Measurements from ENCODE around the gene SNAP25. TPM values are rescaled to one million over a fixed set of nuclear protein-coding genes. Genes with fewer than 3 reads are reported as not detected.

SNAP25 gene
- total and polyA plus RNA-seq, 9 donors: 5.1 to 19.8 (median 11.3) TPM

GRCh38 chr20:10255846-10256245 lies 37.2 kb downstream of the SNAP25 start:
- Histone ChIP-seq H3K9me3 (no peaks in the 10 kb centered on the region), H3K4me3 (no peak overlapping the region), H3K4me1 (ENCODE audit: insufficient read depth) (no peaks in the 10 kb centered on the region), H3K36me3 (no peaks in the 10 kb centered on the region), H3K27ac (no peak overlapping the region), H3K27me3 (no peaks in the 10 kb centered on the region)
- WGBS, 3 donors: 49 to 57% (median 51%) methylated on average over 1 of the region's 1 CpG
- no peak for DNase-seq
- TF ChIP-seq POLR2A (IDR thresholded peaks at IDR 0.05): no peak
- no peak for TF ChIP-seq CTCF (IDR thresholded peaks at IDR 0.05)
- TF ChIP-seq EP300 (IDR thresholded peaks at IDR 0.05): no peak
- intact Hi-C loops (cut with DNase I): no loop called here

GRCh38 chr20:10259166-10259565 lies 40.5 kb downstream of the SNAP25 start:
- intact Hi-C loops (cut with DNase I): no loop called here
- DNase-seq: no peak
- H3K36me3 ChIP-seq: no peaks in the 10 kb centered on the region
- H3K9me3 ChIP-seq: no peaks in the 10 kb centered on the region
- no peak overlapping the region for H3K27ac ChIP-seq
- TF ChIP-seq EP300 (IDR thresholded peaks at IDR 0.05) (no peak), POLR2A (IDR thresholded peaks at IDR 0.05) (no peak), CTCF (IDR thresholded peaks at IDR 0.05) (no peak)
- no peaks in the 10 kb centered on the region for H3K27me3 ChIP-seq
- no peak overlapping the region for H3K4me3 ChIP-seq
- no peaks in the 10 kb centered on the region for H3K4me1 ChIP-seq (ENCODE audit: insufficient read depth)

- Histone ChIP-seq H3K36me3 (no peaks in the 10 kb centered on the region), H3K4me1 (ENCODE audit: insufficient read depth) (no peaks in the 10 kb centered on the region), H3K9me3 (no peaks in the 10 kb centered on the region), H3K4me3 (no peak overlapping the region), H3K27ac (no peak overlapping the region), H3K27me3 (no peaks in the 10 kb centered on the region)
- DNase-seq: no peak
- 60 to 82% (median 66%) methylated on average over 1 of the region's 1 CpG for WGBS, 3 donors
- intact Hi-C loops (cut with DNase I): no loop called here
- TF ChIP-seq CTCF (IDR thresholded peaks at IDR 0.05) (no peak), POLR2A (IDR thresholded peaks at IDR 0.05) (no peak), EP300 (IDR thresholded peaks at IDR 0.05) (no peak)
These were observed 41.7 kb downstream of the SNAP25 start for GRCh38 chr20:10260316-10260715.

GRCh38 chr20:10261702-10262101 lies 43.1 kb downstream of the SNAP25 start:
- intact Hi-C loops (cut with DNase I): no loop called here
- Histone ChIP-seq H3K9me3 (no peaks in the 10 kb centered on the region), H3K36me3 (no peaks in the 10 kb centered on the region), H3K27ac (no peak overlapping the region), H3K27me3 (no peaks in the 10 kb centered on the region), H3K4me3 (no peak overlapping the region), H3K4me1 (ENCODE audit: insufficient read depth) (no peaks in the 10 kb centered on the region)
- DNase-seq: no peak
- TF ChIP-seq POLR2A (IDR thresholded peaks at IDR 0.05) (no peak), EP300 (IDR thresholded peaks at IDR 0.05) (no peak), CTCF (IDR thresholded peaks at IDR 0.05) (no peak)
- WGBS, 3 donors: 86 to 92% (median 90%) methylated on average over 2 of the region's 2 CpGs

All from ovary (tissue), 9 donors.